ENCODE data around the gene TMEM72.

- no peak for TF ChIP-seq CTCF (IDR thresholded peaks at IDR 0.05)
- TF ChIP-seq POLR2AphosphoS5 (IDR thresholded peaks at IDR 0.05) = no peak
- no peak for TF ChIP-seq POLR2A (IDR thresholded peaks at IDR 0.05)
- no peak for TF ChIP-seq EP300 (IDR thresholded peaks at IDR 0.05)
Observed at GRCh38 chr10:44911951-44912350, 814 bp downstream of the TMEM72 start.

Measured in upper lobe of left lung (tissue), 4 donors.